HCT116 (cell line): ENCODE data around the gene LRRFIP1. TPM values are rescaled to one million over a fixed set of nuclear protein-coding genes. Genes with fewer than 3 reads are reported as not detected.

Source experiments
- ATAC-seq: fragments of 200-7000 bp; cut with Tn5 transposase; 2 replicates; pipeline ENCODE4 v1.9.1; 2020; ENCODE audit warnings: mild to moderate bottlenecking, moderate library complexity
- BruUV-seq: library from RNA; stranded (reverse); fragments of 400-500 nt; replicated peaks from 2 replicates; lab custom pipeline; 2021; lab: Mats Ljungman, UMichigan
- CTCF ChIA-PET: fragments of 300-600 bp; sonication (Branson Sonifier 250); formaldehyde crosslinking; loops from one replicate; lab custom pipeline; 2021; ENCODE audit warnings: antibody characterized with exemption; lab: Charles Lee
- POLR2A ChIA-PET: fragments of 300-600, 350-600 bp; sonication (Branson Sonifier 250); formaldehyde crosslinking; loops from one replicate; lab custom pipeline; 2021; ENCODE audit warnings: antibody characterized with exemption; lab: Charles Lee
- RAD21 ChIA-PET, 2 experiments: fragments of 300-600 bp; sonication (Branson Sonifier 250); formaldehyde crosslinking; loops; one replicate each; lab custom pipeline; 2023; ENCODE audit warnings: low total read pairs in 2 of 2; ENCODE audit not compliant: uncharacterized antibody in 2 of 2, unreplicated experiment in 2 of 2, low non-redundant PET in 1 of 2; lab: Charles Lee
- DNase-seq: peaks from one replicate; pipeline ENCODE4 v3.0.0-alpha.2; 2010; ENCODE audit warnings: low read depth, low spot score
- H2AFZ ChIP-seq: fragments of 200-600 bp; shearing (Covaris generic), sonication (generic); 2 replicates; pipeline ENCODE4 v1.6.1; 2017; ENCODE audit warnings: low read depth, mixed run types, mixed read lengths, antibody characterized with exemption, low read length; ENCODE audit not compliant: poor library complexity, severe bottlenecking
- H3K27ac ChIP-seq: 2 replicates; pipeline ENCODE4 v1.5.1; 2012; ENCODE audit warnings: low read depth, low read length
- H3K27me3 ChIP-seq: fragments of 200-600 bp; sonication (generic); 2 replicates; pipeline ENCODE4 v1.6.1; 2016; ENCODE audit warnings: mixed run types, low read length, mixed read lengths; ENCODE audit not compliant: insufficient read depth
- H3K36me3 ChIP-seq, 2 experiments: fragments of 200-500 bp in 1 of 2; fragments of 200-600 bp in 1 of 2; sonication (Bioruptor generic) in 1 of 2; sonication (generic) in 1 of 2; 2 replicates each; pipeline versions ENCODE4 v1.5.1 to v1.6.1; 2014 to 2016; ENCODE audit warnings: low read length in 2 of 2, inconsistent platforms in 1 of 2, mixed read lengths in 1 of 2, mixed run types in 1 of 2; ENCODE audit not compliant: insufficient read depth in 2 of 2, control insufficient read depth in 1 of 2
- H3K4me1 ChIP-seq, 2 experiments: fragments of 200-600 bp in 1 of 2; sonication (generic) in 1 of 2; 2 replicates each; pipeline versions ENCODE4 v1.5.1 to v1.6.1; 2012 to 2017; ENCODE audit warnings: low read length in 2 of 2, inconsistent platforms in 1 of 2, mild to moderate bottlenecking in 1 of 2, mixed read lengths in 1 of 2, mixed run types in 1 of 2, moderate library complexity in 1 of 2; ENCODE audit not compliant: insufficient read depth in 2 of 2, control insufficient read depth in 1 of 2
- H3K4me2 ChIP-seq: fragments of 200-600 bp; sonication (generic); 2 replicates; pipeline ENCODE4 v1.6.1; 2017; ENCODE audit warnings: mixed run types, low read length, mixed read lengths
- H3K4me3 ChIP-seq, 2 experiments: fragments of 200-600 bp in 1 of 2; sonication (generic) in 1 of 2; replicated peaks in 1 of 2; 2 replicates each; pipeline ENCODE4 v1.5.1; 2011 to 2016; ENCODE audit warnings: low read length in 2 of 2, control low read depth in 1 of 2, low read depth in 1 of 2, mild to moderate bottlenecking in 1 of 2, mixed read lengths in 1 of 2, mixed run types in 1 of 2
- H3K79me2 ChIP-seq: fragments of 200-600 bp; sonication (generic); 2 replicates; pipeline ENCODE4 v1.6.1; 2017; ENCODE audit warnings: mild to moderate bottlenecking, mixed run types, low read length, moderate library complexity, mixed read lengths; ENCODE audit not compliant: insufficient read depth
- H3K9ac ChIP-seq: fragments of 200-600 bp; sonication (generic); 2 replicates; pipeline ENCODE4 v1.6.1; 2016; ENCODE audit warnings: low read length, mixed read lengths
- H3K9me2 ChIP-seq: fragments of 200-600 bp; sonication (generic), shearing (Covaris generic); 2 replicates; pipeline ENCODE4 v1.6.1; 2017; ENCODE audit warnings: mixed run types, mild to moderate bottlenecking, moderate library complexity; ENCODE audit not compliant: insufficient read depth
- H3K9me3 ChIP-seq, 2 experiments: fragments of 200-500 bp in 1 of 2; fragments of 200-600 bp in 1 of 2; sonication (Bioruptor generic) in 1 of 2; sonication (generic) in 1 of 2; 2 replicates each; pipeline ENCODE4 v1.6.1; 2014 to 2017; ENCODE audit warnings: low read length in 2 of 2, mixed read lengths in 2 of 2, inconsistent platforms in 1 of 2, low read depth in 1 of 2, mild to moderate bottlenecking in 1 of 2, mixed run types in 1 of 2, moderate library complexity in 1 of 2; ENCODE audit not compliant: control insufficient read depth in 1 of 2, insufficient read depth in 1 of 2
- H4K20me1 ChIP-seq: fragments of 200-600 bp; sonication (generic), shearing (Covaris generic); 2 replicates; pipeline ENCODE4 v1.6.1; 2017; ENCODE audit warnings: mixed run types, mild to moderate bottlenecking, moderate library complexity; ENCODE audit not compliant: insufficient read depth
- CEBPB ChIP-seq: IDR thresholded peaks from 2 replicates; pipeline ENCODE4 v1.6.1; 2012; ENCODE audit warnings: low read depth
- EGR1 ChIP-seq: IDR thresholded peaks from 2 replicates; pipeline ENCODE4 v1.6.1; 2012; ENCODE audit warnings: low read depth
- ELF1 ChIP-seq: IDR thresholded peaks from 2 replicates; pipeline ENCODE4 v1.6.1; 2012; ENCODE audit warnings: low read depth, borderline replicate concordance
- EZH2phosphoT487 ChIP-seq: fragments of 200-600 bp; IDR thresholded peaks from 2 replicates; pipeline ENCODE4 v1.6.1; 2018; ENCODE audit warnings: antibody characterized with exemption, borderline replicate concordance
- FOSL1 ChIP-seq: IDR thresholded peaks from 2 replicates; pipeline ENCODE4 v1.6.1; 2012; ENCODE audit warnings: low read depth
- POLR2A ChIP-seq: IDR thresholded peaks from 2 replicates; pipeline ENCODE4 v1.7.0; 2011; ENCODE audit warnings: borderline replicate concordance; ENCODE audit not compliant: insufficient read depth, insufficient read length; ENCODE audit errors: extremely low read depth
- POLR2AphosphoS5 ChIP-seq: IDR thresholded peaks from 2 replicates; pipeline ENCODE4 v1.6.1; 2011; ENCODE audit warnings: mild to moderate bottlenecking, low read depth, low read length, moderate library complexity
- RAD21 ChIP-seq: IDR thresholded peaks from 2 replicates; pipeline ENCODE4 v1.6.1; 2012; ENCODE audit warnings: low read depth, mild to moderate bottlenecking
- SP1 ChIP-seq: IDR thresholded peaks from 2 replicates; pipeline ENCODE4 v1.6.1; 2012; ENCODE audit warnings: low read depth
- SRF ChIP-seq: IDR thresholded peaks from 2 replicates; pipeline ENCODE4 v1.6.1; 2012; ENCODE audit warnings: low read depth
- YY1 ChIP-seq: IDR thresholded peaks from 2 replicates; pipeline ENCODE4 v1.6.1; 2011; ENCODE audit warnings: low read length, low read depth, moderate library complexity, mild to moderate bottlenecking; ENCODE audit not compliant: insufficient replicate concordance; ENCODE audit errors: extremely low read depth
- ZNF274 ChIP-seq: fragments of 200-500 bp; sonication (Bioruptor generic); IDR thresholded peaks from 2 replicates; pipeline ENCODE4 v1.6.1; 2014; ENCODE audit warnings: mild to moderate bottlenecking, low read depth, low read length, inconsistent platforms
- intact Hi-C: fragments of 100-400 bp; cut with micrococcal nuclease; formaldehyde crosslinking; loops from 2 replicates; pipeline ENCODE4 v1.10.0; 2022
- total RNA-seq: library from RNA; stranded (reverse); gene quantifications from one replicate; pipeline ENCODE4 v1.2.1, GENCODE V29; 2021; ENCODE audit not compliant: unreplicated experiment
- TF ChIP-seq, protein P1 (sequence below): IDR thresholded peaks from 2 replicates; pipeline ENCODE4 v1.6.1; 2012; ENCODE audit warnings: low read depth
- TF ChIP-seq, protein P2 (sequence below): IDR thresholded peaks from 2 replicates; pipeline ENCODE4 v1.6.1; 2011; ENCODE audit warnings: mild to moderate bottlenecking, low read length, moderate library complexity; ENCODE audit not compliant: insufficient replicate concordance; ENCODE audit errors: extremely low read depth
- TF ChIP-seq, protein P3 (sequence below): IDR thresholded peaks from 2 replicates; pipeline ENCODE4 v1.6.1; 2012
- TF ChIP-seq, protein P4 (sequence below), 3 experiments: fragments of 200-600 bp in 1 of 3; sonication (generic) in 1 of 3; IDR thresholded peaks in 2 of 3; conservative IDR thresholded peaks in 1 of 3; 2 replicates each; pipeline ENCODE4 v1.5.1; 2012 to 2017; ENCODE audit warnings: low read depth in 2 of 3, low read length in 2 of 3, antibody characterized with exemption in 1 of 3, borderline replicate concordance in 1 of 3, control low read depth in 1 of 3, mild to moderate bottlenecking in 1 of 3, mixed read lengths in 1 of 3, mixed run types in 1 of 3, moderate library complexity in 1 of 3; ENCODE audit not compliant: insufficient read depth in 1 of 3

LRRFIP1 gene
- total RNA-seq, 1 experiment from 2014 or later, result 76.9 TPM

DNA sequence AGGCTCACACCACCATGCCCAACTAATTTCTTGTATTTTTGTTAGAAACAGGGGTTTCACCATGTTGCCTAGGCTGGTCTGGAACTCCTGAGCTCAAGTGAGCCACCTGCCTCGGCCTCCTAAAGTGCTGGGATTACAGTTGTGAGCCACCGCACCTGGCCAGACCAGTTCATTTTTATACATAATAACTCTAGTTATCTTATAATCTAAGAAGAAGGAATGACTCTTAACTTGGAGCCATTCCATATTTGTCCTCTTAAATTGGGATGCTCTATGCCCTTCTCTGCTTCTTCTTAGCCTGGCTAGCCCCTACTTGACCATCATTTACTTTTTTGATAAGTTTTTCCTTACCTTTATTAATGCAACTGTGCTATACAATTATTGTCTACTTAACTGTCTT, 174.1 kb downstream of the LRRFIP1 start:
- Histone ChIP-seq H3K9ac (no peak overlapping the region), H3K4me3 (no peak overlapping the region), H3K4me2 (no peak overlapping the region), H3K79me2 (no peaks in the 10 kb centered on the region), H3K9me2 (no peaks in the 10 kb centered on the region), H4K20me1 (no peaks in the 10 kb centered on the region), H3K36me3 (no peaks in the 10 kb centered on the region), H3K4me1 (no peaks in the 10 kb centered on the region), H3K27me3 (no peaks in the 10 kb centered on the region), H3K9me3 (no peaks in the 10 kb centered on the region), H3K27ac (no peak overlapping the region), H2AFZ (no peak overlapping the region)
- intact Hi-C loops, result no loop called here
- ATAC-seq, result no peak
- no peak for TF ChIP-seq SRF
- TF ChIP-seq RAD21, result no peak
- no peak for TF ChIP-seq POLR2A
- TF ChIP-seq FOSL1, result no peak
- TF ChIP-seq SP1, result no peak
- TF ChIP-seq CEBPB, result no peak
- TF ChIP-seq, protein P1, sequence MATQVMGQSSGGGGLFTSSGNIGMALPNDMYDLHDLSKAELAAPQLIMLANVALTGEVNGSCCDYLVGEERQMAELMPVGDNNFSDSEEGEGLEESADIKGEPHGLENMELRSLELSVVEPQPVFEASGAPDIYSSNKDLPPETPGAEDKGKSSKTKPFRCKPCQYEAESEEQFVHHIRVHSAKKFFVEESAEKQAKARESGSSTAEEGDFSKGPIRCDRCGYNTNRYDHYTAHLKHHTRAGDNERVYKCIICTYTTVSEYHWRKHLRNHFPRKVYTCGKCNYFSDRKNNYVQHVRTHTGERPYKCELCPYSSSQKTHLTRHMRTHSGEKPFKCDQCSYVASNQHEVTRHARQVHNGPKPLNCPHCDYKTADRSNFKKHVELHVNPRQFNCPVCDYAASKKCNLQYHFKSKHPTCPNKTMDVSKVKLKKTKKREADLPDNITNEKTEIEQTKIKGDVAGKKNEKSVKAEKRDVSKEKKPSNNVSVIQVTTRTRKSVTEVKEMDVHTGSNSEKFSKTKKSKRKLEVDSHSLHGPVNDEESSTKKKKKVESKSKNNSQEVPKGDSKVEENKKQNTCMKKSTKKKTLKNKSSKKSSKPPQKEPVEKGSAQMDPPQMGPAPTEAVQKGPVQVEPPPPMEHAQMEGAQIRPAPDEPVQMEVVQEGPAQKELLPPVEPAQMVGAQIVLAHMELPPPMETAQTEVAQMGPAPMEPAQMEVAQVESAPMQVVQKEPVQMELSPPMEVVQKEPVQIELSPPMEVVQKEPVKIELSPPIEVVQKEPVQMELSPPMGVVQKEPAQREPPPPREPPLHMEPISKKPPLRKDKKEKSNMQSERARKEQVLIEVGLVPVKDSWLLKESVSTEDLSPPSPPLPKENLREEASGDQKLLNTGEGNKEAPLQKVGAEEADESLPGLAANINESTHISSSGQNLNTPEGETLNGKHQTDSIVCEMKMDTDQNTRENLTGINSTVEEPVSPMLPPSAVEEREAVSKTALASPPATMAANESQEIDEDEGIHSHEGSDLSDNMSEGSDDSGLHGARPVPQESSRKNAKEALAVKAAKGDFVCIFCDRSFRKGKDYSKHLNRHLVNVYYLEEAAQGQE, result no peak
- TF ChIP-seq, protein P2, sequence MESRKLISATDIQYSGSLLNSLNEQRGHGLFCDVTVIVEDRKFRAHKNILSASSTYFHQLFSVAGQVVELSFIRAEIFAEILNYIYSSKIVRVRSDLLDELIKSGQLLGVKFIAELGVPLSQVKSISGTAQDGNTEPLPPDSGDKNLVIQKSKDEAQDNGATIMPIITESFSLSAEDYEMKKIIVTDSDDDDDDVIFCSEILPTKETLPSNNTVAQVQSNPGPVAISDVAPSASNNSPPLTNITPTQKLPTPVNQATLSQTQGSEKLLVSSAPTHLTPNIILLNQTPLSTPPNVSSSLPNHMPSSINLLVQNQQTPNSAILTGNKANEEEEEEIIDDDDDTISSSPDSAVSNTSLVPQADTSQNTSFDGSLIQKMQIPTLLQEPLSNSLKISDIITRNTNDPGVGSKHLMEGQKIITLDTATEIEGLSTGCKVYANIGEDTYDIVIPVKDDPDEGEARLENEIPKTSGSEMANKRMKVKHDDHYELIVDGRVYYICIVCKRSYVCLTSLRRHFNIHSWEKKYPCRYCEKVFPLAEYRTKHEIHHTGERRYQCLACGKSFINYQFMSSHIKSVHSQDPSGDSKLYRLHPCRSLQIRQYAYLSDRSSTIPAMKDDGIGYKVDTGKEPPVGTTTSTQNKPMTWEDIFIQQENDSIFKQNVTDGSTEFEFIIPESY, result no peak
- TF ChIP-seq ELF1, result no peak
- no peak for TF ChIP-seq POLR2AphosphoS5
- TF ChIP-seq EGR1, result no peak
- TF ChIP-seq, protein P3, sequence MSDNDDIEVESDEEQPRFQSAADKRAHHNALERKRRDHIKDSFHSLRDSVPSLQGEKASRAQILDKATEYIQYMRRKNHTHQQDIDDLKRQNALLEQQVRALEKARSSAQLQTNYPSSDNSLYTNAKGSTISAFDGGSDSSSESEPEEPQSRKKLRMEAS, result no peak
- TF ChIP-seq YY1, result no peak
- no peak for TF ChIP-seq EZH2phosphoT487
- TF ChIP-seq, protein P4, sequence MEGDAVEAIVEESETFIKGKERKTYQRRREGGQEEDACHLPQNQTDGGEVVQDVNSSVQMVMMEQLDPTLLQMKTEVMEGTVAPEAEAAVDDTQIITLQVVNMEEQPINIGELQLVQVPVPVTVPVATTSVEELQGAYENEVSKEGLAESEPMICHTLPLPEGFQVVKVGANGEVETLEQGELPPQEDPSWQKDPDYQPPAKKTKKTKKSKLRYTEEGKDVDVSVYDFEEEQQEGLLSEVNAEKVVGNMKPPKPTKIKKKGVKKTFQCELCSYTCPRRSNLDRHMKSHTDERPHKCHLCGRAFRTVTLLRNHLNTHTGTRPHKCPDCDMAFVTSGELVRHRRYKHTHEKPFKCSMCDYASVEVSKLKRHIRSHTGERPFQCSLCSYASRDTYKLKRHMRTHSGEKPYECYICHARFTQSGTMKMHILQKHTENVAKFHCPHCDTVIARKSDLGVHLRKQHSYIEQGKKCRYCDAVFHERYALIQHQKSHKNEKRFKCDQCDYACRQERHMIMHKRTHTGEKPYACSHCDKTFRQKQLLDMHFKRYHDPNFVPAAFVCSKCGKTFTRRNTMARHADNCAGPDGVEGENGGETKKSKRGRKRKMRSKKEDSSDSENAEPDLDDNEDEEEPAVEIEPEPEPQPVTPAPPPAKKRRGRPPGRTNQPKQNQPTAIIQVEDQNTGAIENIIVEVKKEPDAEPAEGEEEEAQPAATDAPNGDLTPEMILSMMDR (IDR thresholded peaks at IDR 0.05 in 2 of 3, conservative IDR thresholded peaks at IDR 0.05 in 1 of 3; ENCODE audit: borderline replicate concordance in 1 of 3, insufficient read depth in 1 of 3, low read depth in 2 of 3, low read length in 2 of 3), result no peak
- TF ChIP-seq ZNF274, result no peak
- RAD21 ChIA-PET, result no interaction called here
- BruUV-seq, result no TSS peak
- CTCF ChIA-PET, result no interaction called here
- POLR2A ChIA-PET, result no interaction called here
- DNase-seq, result no peak
